ENCODE measurements around the gene IL12B. TPM values are rescaled to one million over a fixed set of nuclear protein-coding genes. Genes with fewer than 3 reads are reported as not detected.
"Not testable (repeated sequence)": the region's sequence is repeated elsewhere in the genome, so short reads cannot be mapped to it uniquely, and the experiment has no call there.

Gene IL12B
- total RNA-seq, 2 donors from 2014 or later, result not detected

GRCh38 chr5:159309689-159310433 lies 20.4 kb downstream of the IL12B start:
- DNase-seq (peak; percentile 26), ATAC-seq (no peak)
- intact Hi-C loops (cut with DNase I), result loop anchor here in 1 of 2 donors (10.0 kb wide), 1 partner anchor 155 kb away; no protein-coding TSS in a partner anchor

GRCh38 chr5:159304961-159305595 lies 25.2 kb downstream of the IL12B start:
- DNase-seq, result no peak
- no peak for ATAC-seq
- intact Hi-C loops (cut with DNase I), result no loop called here

- ATAC-seq, result no peak
- DNase-seq, result no peak
- intact Hi-C loops (cut with DNase I), result no loop called here
These were observed 27.0 kb downstream of the IL12B start for GRCh38 chr5:159303286-159303685.

GRCh38 chr5:159301929-159302860 lies 28.1 kb downstream of the IL12B start:
- intact Hi-C loops (cut with DNase I); DNase-seq; ATAC-seq: not testable (repeated sequence)

- DNase-seq, result no peak
- no peak for ATAC-seq
- intact Hi-C loops (cut with DNase I), result no loop called here
These were observed 28.8 kb downstream of the IL12B start for GRCh38 chr5:159301466-159301865.

GRCh38 chr5:159297300-159297699 lies 33.0 kb downstream of the IL12B start:
- not testable (repeated sequence) for DNase-seq, ATAC-seq
- intact Hi-C loops (cut with DNase I), result loop anchor here in 1 of 2 donors (10.0 kb wide), 1 partner anchor 698 kb away; no protein-coding TSS in a partner anchor

- DNase-seq, result no peak
- intact Hi-C loops (cut with DNase I), result loop anchor here in 1 of 2 donors (10.0 kb wide), 1 partner anchor 700 kb away; no protein-coding TSS in a partner anchor
- no peak for ATAC-seq
These were observed 35.4 kb downstream of the IL12B start for GRCh38 chr5:159294921-159295320.

- no peak for ATAC-seq
- intact Hi-C loops (cut with DNase I), result loop anchor here in 1 of 2 donors (10.0 kb wide), 1 partner anchor 704 kb away; no protein-coding TSS in a partner anchor
- DNase-seq, result no peak
These were observed 39.5 kb downstream of the IL12B start for GRCh38 chr5:159290741-159291140.

GRCh38 chr5:159286420-159287035 lies 43.8 kb downstream of the IL12B start:
- ATAC-seq, result peak in 1 of 2 donors; percentile 25
- DNase-seq, result no peak
- intact Hi-C loops (cut with DNase I), result loop anchor here in 1 of 2 donors (5.0 to 10.0 kb wide), 2 partner anchors 128 to 701 kb away; no protein-coding TSS in a partner anchor

GRCh38 chr5:159274676-159275075 lies 55.6 kb downstream of the IL12B start:
- DNase-seq (no peak), ATAC-seq (no peak)
- intact Hi-C loops (cut with DNase I), result no loop called here

GRCh38 chr5:159273923-159274322 lies 56.4 kb downstream of the IL12B start:
- intact Hi-C loops (cut with DNase I), result no loop called here
- DNase-seq (no peak), ATAC-seq (no peak)

GRCh38 chr5:159269723-159270122 lies 60.6 kb downstream of the IL12B start:
- ATAC-seq (no peak), DNase-seq (no peak)
- intact Hi-C loops (cut with DNase I), result no loop called here

GRCh38 chr5:159266764-159267163 lies 63.5 kb downstream of the IL12B start:
- ATAC-seq; DNase-seq; intact Hi-C loops (cut with DNase I): not testable (repeated sequence)

Other genes starting within 250 kb of the IL12B start
- 10 to 100 TPM; 19.3 to 28.1 TPM for gene EBF1, start 230.6 kb downstream of the IL12B start, total RNA-seq
- gene RNF145, start 120.9 kb downstream of the IL12B start, total RNA-seq, result 10 to 100 TPM; 28.3 to 30.4 TPM
- 10 to 100 TPM; 13.6 to 15.5 TPM for gene UBLCP1, start 67.2 kb downstream of the IL12B start, total RNA-seq

Data from left cardiac atrium (tissue), 4 donors.